A549 (cell line): ENCODE results near the gene PROC.

ENCODE experiments used
- JUN ChIP-seq, 2 experiments: fragments of >200 bp; sonication (Bioruptor Twin); formaldehyde crosslinking; IDR thresholded peaks; 2 replicates in 1 of 2; 3 replicates in 1 of 2; pipeline ENCODE4 v1.6.1; 2016 to 2017
- KDM1A ChIP-seq: fragments of 200-600 bp; sonication (generic); IDR thresholded peaks from 2 replicates; pipeline ENCODE4 v1.6.1; 2016; ENCODE audit warnings: low read depth, mild to moderate bottlenecking
- POLR2A ChIP-seq: IDR thresholded peaks from 2 replicates; pipeline ENCODE4 v1.6.1; 2012; ENCODE audit warnings: mild to moderate bottlenecking, low read length
- REST ChIP-seq: fragments of 200-600 bp; sonication (generic); IDR thresholded peaks from 2 replicates; pipeline ENCODE4 v1.6.1; 2016; ENCODE audit warnings: antibody characterized with exemption, mild to moderate bottlenecking, moderate library complexity
- TF ChIP-seq, protein P1 (sequence below): fragments of >200 bp; sonication (Bioruptor Twin); formaldehyde crosslinking; IDR thresholded peaks from 3 replicates; pipeline ENCODE4 v1.5.1; 2016

DNA sequence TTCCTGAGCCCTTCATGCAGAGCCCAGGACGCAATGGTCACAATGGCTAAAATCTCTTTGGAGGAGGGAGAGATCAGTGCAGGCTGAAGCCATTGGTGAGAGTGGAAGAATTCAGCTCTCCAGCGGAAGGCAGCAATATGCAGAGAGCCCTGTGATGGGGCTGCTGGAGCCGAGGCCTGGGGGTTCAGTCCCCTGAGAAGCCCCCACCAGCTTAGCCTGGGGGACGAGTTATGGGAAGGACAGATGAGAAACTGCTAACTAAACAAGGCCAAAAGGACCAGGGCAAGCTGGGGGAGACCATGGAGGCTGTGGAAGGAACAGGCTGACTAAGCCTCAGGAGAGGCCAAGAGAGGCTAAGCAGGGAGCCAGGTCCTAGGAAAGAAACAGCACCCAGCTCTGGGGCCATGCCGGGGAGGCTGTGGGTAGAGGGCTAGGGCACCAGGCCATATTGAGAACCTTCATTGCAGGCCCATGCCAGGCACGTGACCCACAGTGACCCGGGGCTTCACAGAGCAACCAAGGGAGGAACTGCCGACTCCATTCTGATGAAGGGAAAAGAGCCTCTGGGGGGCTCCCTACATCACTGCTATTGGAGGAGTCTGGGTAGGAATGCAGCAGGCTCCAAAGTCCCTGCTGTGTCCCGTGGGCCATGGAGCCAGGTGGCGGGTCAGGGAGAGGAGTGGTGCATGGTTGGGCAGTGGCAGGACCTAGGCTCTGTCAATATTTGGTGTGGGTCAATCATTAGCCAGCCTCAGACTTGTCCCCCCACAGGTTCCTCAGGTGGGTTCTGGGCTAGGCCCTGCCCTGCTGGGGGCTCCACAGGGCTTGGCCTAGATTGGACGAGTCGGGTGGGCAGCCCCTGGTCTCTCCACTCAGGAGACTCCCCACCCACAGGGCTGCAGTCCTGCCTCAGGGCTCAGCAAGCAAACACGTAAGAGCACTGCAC is 19.8 kb downstream of the PROC start:
- TF ChIP-seq POLR2A: no peak
- TF ChIP-seq KDM1A: no peak
- TF ChIP-seq JUN (IDR thresholded peaks at IDR 0.05): no peak
- TF ChIP-seq, protein P1, sequence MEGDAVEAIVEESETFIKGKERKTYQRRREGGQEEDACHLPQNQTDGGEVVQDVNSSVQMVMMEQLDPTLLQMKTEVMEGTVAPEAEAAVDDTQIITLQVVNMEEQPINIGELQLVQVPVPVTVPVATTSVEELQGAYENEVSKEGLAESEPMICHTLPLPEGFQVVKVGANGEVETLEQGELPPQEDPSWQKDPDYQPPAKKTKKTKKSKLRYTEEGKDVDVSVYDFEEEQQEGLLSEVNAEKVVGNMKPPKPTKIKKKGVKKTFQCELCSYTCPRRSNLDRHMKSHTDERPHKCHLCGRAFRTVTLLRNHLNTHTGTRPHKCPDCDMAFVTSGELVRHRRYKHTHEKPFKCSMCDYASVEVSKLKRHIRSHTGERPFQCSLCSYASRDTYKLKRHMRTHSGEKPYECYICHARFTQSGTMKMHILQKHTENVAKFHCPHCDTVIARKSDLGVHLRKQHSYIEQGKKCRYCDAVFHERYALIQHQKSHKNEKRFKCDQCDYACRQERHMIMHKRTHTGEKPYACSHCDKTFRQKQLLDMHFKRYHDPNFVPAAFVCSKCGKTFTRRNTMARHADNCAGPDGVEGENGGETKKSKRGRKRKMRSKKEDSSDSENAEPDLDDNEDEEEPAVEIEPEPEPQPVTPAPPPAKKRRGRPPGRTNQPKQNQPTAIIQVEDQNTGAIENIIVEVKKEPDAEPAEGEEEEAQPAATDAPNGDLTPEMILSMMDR: no peak
- TF ChIP-seq REST: no peak
